GM12891 (cell line): ENCODE results near the gene OSBPL6.

Source experiments
- PAX5 ChIP-seq: IDR thresholded peaks from 2 replicates; pipeline ENCODE4 v1.6.1; 2011; ENCODE audit warnings: low read length, moderate library complexity, mild to moderate bottlenecking; ENCODE audit not compliant: insufficient read depth, severe bottlenecking
- POLR2A ChIP-seq: IDR thresholded peaks from 2 replicates; pipeline ENCODE4 v1.6.1; 2011; ENCODE audit warnings: low read depth, low read length, control low read depth
- POLR2AphosphoS5 ChIP-seq: IDR thresholded peaks from 2 replicates; pipeline ENCODE4 v1.6.1; 2011; ENCODE audit warnings: low read depth, low read length, control low read depth
- POU2F2 ChIP-seq: IDR thresholded peaks from 2 replicates; pipeline ENCODE4 v1.6.1; 2011; ENCODE audit warnings: low read depth, mild to moderate bottlenecking, control low read depth, low read length, moderate library complexity
- SPI1 ChIP-seq: IDR thresholded peaks from 2 replicates; pipeline ENCODE4 v1.6.1; 2011; ENCODE audit warnings: low read depth, low read length, control low read depth
- TAF1 ChIP-seq: IDR thresholded peaks from 2 replicates; pipeline ENCODE4 v1.6.1; 2011; ENCODE audit warnings: low read depth, low read length, control low read depth

DNA sequence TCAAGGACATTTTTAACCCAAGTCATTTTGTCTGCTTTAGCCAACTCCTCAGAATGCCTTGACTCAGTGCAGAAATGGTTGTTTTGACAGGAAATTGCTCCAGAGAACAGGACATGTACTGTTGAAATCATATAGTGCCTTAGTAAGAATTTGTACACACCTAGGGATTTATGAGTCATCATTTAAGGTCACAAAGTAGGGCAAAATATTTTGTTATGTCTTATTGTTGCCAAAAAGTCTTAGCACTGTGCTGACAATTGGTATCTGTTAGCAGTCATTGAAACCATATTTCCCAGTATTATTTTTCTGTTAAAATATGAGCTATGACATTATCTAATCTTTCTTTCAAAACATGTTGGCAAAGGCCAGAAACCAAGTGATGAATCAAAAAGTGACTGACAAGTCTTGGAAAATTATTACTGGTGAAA, 104.5 kb downstream of the OSBPL6 start:
- no peak for TF ChIP-seq POLR2A
- TF ChIP-seq POLR2AphosphoS5 = no peak
- no peak for TF ChIP-seq SPI1
- TF ChIP-seq TAF1 = no peak
- TF ChIP-seq POU2F2 = no peak
- TF ChIP-seq PAX5 = no peak
